D341Med (cell line): ENCODE measurements around the gene CCDC116.
"Not testable (repeated sequence)": the region's sequence is repeated elsewhere in the genome, so short reads cannot be mapped to it uniquely, and the experiment has no call there.

Experiments used
- DNase-seq: peaks from one replicate; pipeline ENCODE4 v3.0.0; 2012; ENCODE audit warnings: low spot score

The CCDC116 gene

DNA sequence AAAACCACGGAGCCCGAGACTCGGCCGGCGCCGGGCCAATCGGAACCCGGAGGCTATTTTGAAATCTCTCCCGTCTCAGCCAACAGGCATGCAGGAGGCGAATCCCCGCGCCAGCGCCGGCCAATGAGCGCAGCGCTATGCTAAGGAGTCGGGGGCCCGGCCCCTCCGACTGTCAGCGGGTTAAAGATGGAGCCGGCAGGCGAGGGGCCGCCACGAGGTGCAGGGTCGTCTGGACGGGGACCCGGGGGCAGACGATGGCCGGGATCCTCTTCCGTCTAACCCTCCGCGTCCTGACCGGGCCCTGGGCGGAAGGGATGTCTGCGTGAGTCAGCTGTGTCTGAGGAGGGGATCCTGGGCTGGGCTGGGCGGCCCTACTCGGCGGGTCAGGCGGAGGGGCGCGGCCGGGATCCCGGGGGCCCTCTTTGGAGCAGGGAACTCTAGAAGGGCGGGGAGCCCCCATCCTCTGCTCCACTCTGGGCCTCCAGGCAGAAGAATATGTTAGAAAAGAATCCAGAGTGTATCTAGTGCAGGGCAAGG lies 19.5 kb downstream of the CCDC116 start:
- peak; percentile 94 for DNase-seq

DNA sequence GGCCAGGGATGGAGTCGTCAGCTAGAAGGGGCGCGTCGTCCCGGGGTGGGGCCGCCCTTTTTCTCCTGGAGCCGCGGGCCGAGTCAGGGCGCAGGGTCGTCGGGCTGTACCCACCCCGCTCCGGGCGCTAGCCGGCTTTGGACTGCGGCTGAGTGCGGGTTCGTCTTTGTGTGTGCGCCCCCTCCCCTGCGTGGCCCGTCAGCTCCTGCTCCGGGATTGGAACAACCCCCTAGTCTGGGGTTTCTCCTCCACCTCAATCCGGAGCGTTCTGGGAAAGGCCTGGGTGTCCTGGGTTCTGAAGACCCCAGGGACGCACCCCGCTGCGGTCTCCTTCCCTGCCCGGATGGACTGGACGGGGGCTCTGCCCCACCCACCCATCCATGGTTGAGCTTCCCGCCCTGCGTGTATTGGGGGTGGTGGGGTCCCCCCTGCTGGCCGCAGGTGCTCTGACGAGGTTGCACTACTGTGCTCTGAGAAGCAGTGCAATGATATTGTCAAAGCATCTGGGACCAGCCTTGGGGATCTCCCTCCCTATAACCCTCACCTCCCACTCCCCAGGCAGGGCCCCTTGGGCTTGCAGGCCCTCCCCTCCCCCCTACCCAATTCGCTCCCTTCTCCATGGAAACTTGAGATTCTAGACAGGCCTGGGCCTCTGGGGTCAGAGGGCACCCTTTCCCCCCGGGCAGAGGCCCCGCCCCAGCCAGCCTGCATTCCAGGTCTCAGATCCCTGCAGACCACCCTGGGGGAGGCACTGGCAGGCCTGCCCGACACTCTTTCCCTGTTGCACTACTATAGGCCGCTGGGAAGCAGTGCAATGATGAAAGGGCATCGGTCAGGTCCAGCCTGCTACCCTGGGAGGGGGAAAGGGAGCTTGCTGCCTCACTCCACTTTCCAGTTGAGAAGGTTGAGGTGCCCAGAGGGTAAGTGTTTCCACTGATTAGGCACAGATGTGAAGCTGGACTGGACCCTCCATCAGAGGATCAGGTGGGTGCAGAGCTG lies 20.3 kb downstream of the CCDC116 start:
- no peak for DNase-seq

DNA sequence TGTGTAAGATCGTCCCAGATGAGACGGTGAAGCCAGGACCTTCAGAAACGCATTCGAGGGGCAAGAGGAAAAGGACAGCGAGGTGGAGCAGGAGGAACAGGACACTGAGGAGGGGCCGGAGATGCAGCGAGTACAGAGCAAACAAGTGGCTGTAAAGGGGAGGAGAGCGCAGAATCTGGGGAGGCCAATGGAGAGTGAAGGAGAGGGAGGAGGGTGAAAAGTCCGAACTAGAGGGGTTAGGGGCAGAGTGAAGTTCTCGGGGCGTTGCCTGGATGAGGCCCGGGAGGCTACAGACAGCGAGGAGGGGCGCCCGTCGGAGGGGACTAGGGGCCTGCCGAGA lies 24.4 kb downstream of the CCDC116 start:
- no peak for DNase-seq

DNA sequence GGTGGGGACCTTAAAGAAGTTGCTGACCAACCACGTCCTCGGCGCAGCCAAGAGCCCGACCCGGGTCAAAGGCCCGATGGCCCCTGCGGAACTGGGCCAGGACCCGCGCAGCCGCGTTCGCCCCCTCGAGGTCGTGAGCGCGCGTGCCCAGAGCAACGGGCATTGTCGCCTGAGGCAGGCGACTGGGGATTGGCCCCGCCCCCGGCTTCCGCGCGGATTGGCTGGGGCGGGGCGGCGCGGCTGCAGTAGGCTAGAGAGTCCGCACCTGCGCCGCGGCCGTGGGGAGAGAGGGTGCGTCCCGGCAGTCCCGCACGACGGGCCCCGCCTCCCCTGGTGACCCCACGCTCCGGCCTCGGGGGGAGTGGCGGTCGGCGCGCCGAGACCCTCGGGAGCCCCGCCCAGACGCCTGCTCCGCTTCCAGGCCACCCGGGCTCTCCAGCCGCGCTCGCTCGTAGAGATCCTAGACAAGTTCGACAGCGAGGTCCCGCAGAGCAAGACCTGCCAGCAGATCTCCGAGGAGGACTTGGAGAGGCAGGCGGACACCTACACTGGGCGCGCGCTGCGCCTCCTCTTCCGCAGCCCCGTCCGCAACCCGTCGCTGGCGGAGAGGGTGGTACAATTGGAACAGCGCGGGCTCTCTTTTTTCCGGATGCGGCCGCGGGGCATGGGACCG lies 24.9 kb downstream of the CCDC116 start:
- DNase-seq, result peak; percentile 96

DNA sequence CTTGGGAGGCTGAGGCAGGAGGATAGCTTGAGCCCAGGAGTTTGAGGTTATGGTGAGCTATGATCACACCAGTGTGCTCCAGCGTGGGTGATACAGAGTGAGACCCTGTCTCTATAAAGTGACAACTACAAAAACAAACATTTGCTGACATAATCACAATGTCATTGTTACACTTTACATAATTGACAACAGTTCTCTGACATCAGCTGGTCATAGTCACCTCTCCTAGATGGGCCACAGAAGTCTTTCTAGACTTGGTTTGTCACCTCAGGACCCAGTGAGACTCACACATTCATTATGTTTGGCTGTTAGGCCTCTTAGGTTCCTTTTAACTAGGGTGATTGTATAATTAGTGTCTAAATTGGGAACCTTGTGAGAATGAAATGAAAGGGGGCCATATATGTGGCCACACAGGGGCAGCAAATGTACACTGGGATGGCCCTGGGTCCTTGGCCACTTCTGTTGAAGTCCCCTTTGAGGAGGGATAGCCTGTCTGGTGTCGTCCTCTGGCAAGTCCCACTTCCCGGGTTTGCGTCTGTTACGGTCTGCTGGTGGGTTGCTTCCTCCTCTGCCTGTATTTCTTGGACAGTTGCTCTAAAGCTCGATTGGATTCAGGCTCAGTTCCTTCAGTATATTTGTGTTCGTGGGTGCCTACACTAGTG lies 27.4 kb downstream of the CCDC116 start:
- no peak for DNase-seq

DNA sequence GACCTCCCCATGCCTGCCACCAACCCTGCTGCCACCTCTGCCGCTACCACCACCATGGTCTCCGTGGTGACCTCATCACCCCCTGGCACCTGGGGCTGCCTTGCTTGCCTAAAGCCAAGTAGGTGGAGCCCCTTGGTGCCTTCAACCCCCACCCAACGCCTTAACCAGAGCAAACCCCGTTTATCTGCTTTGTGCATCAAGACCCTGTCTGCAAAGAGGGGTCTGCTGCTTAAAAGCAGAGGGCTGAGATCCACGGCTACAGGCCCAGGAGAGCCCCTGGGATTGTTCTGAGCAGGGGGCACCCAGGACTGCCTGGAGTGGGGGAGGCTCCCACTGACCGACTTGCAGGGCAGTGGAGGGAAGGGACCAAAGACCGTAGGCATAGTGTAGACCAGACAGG lies 28.3 kb downstream of the CCDC116 start:
- DNase-seq, result no peak

DNA sequence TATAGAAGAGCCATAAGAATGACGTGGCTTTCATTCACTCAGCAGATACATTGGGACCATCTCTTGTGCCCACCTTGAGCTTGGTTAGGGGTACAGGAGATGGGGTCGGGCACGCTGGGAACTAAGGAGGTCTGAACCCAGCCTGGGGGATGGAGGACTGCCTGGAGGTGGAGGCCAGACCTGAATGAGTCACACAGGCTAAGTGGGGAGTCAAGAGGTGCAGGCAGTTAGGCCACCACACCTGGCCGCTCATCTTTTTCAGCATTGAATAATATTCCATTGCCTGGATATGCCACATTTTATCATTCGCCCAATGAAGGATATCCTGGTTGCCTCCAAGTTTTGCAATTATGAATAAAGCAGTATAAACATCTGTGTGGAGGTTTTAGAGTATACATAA lies 29.4 kb downstream of the CCDC116 start:
- DNase-seq, result no peak

DNA sequence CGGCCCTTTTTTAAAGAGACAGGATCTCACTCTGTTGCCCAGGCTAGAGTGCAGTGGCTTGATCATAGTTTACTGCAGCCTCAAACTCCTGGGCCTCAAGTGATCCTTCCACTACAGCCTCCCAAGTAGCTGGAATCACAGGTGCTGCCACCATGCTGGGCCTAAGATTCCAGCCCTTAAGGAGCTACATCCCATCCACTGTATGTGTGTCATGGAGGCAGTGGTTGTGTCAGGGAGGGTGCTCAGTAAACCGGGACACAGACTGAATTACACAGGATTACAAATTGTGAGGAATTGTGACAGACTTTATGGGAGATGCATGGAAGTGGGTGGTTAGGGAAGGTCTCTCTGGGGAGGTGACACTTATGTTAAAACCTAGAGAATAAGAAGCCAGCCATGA lies 31.2 kb downstream of the CCDC116 start:
- DNase-seq, result no peak

DNA sequence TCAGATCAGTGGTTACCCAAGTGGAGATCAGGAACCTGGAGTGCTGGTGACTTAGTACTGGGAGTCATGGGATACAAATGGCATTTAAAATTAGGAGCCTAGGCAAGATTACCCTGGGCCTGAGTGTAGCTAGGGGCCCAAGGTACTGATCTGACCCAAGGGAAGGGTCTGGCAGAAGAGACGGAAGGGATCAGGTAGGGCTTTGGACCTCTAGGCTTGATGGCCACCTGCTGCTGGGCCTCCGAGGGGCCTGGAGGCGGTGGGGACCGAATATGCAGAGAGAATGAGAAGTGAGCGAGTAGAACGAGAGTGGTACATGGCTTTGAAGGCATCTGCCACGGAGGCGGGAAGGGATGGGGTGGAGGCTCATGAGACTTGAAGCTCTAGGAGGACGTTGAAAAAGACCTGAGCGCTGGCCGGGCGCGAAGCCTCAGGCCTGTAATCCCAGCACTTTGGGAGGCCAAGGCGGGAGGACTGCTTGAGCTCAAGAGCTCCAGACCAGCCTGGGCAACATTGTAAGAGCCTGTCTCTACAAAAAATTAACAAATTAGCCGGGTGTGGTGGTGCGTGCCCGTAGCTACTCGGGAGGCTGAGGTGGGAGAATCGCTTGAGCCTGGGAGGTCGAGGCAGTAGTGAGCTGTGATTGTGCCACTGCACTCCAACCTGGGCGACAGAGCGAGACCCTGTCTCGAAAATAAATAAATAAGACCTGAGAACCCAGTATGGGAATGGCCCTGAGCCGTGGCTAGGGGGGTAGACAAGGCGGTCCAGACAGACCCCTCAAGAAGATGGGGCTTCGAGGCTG lies 32.7 kb downstream of the CCDC116 start:
- DNase-seq, result no peak

DNA sequence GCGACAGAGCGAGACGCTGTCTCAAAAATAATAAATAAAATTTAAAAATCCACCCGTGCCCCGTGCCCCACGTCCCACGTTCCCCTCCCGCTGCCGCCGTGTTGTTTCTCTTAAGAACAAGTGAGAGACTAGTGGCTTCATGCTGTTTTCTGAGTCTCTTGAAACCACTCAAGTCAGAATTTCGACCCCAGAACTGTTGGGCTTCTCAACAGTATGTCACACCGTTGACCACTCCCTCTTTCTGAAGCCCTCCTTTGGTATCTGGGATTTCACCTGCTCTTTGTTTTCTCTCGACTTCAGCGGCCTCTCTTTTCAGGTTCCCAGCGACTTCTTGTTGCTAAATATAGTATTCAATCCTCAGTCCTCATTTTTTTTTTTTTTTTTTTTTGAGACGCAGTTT lies 34.2 kb downstream of the CCDC116 start:
- DNase-seq, result peak; percentile 25

DNA sequence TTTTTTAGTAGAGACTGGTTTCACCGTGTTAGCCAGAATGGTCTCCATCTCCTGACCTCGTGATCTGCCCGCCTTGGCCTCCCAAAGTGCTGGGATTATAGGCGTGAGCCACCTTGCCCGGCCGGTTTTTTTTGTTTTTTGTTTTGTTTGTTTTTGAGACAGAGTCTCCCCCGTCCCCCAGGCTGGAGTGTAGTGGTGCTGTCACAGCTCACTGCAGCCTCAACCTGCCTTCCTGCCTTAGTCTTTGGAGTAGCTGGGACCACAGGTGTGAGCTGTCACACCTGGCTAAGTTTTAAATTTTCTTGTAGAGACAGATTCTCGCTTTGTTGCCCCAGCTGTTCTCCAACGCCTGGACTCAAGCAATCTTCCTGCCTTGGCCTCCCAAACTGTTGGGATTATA lies 36.5 kb downstream of the CCDC116 start:
- DNase-seq, result no peak

DNA sequence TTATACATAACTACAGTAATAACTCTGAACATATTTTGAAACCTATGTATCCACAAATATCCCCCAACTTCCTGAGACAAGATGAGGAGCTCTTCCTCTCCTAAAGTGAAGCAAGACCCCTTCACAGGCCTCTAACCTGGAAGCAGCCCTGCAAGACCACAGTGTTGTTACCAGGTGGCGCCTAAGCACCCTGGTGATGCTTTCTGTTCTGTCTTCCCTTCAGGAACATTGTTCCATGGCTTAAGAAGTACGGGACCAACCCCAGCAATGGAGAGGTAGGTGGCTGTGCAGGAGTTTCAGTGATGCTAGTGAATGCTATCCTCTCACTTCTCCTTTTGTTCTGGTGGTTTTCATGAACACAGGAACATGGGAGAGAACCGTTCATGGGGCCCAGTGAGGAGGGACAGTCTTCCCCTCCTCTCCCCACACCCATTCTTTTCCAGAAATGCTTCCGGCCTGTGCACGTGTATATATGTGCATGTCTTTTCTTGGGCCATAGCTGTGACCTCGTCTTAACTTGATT lies 39.6 kb downstream of the CCDC116 start:
- no peak for DNase-seq

DNA sequence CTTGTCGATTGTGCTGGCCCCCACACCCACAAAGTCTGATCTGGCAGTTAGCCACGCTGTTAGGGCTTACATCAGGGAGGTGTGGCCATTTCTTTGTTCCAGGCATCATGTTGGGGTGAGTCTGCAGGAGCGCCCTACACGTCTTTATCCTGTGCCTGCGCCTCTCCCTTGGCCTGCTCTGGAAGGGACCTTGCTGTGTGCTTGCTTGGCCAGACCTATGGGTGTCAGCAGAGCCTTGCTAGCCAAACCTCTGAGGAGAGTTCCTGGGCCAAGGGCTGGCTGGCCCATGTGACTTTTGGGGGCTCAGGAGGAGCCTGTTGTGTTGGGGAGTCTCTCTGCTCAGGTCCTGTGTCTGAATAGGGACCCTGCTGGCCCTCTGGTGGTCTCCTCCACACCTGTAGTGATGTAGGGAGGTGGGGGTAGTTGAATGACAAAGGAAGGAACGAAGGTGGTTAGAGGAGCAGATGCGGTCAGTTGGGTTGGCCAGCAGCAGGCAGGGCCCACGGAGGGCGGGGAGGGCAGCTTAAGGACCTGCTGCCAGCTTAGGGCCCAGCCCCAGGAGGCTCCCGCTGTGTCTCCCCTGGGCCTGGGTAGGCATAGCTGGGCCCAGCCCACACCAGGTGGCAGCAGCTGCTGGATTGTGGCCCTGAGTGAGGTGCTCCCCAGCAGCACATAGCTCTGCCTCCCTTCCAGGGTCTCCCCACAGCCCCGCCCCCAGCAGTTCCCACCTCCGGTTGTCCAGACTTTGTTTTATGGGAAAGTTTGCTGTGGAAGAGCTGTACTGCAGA lies 41.2 kb downstream of the CCDC116 start:
- DNase-seq, result peak; percentile 75

DNA sequence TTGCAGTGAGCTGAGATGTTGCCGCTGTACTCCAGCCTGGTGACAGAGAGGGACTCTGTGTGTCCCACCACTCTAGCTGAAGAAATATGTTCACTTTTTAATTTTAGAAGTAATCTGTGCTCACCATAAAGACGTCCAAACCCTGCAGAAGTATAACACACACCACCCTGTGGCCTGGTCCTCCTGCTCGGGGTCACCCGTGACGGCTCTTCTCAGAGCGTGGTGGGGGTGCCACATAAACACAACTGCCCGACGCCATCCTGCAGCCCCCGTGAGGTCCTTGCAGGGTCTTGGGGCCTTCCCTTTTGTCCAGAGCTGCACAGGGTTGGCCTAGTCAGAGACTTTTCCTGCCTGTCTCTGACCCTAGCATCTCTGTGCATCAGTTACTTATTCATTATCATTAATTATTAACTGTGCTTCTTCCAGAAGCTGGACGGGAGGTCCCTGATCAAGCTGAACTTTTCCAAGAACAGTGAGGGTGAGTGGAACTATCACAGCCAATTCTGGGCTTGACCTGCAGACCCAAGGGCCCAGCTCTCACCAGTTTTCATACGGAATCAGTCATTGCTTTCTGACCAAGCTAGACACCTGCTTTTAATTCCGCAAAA lies 42.2 kb downstream of the CCDC116 start:
- no peak for DNase-seq

DNA sequence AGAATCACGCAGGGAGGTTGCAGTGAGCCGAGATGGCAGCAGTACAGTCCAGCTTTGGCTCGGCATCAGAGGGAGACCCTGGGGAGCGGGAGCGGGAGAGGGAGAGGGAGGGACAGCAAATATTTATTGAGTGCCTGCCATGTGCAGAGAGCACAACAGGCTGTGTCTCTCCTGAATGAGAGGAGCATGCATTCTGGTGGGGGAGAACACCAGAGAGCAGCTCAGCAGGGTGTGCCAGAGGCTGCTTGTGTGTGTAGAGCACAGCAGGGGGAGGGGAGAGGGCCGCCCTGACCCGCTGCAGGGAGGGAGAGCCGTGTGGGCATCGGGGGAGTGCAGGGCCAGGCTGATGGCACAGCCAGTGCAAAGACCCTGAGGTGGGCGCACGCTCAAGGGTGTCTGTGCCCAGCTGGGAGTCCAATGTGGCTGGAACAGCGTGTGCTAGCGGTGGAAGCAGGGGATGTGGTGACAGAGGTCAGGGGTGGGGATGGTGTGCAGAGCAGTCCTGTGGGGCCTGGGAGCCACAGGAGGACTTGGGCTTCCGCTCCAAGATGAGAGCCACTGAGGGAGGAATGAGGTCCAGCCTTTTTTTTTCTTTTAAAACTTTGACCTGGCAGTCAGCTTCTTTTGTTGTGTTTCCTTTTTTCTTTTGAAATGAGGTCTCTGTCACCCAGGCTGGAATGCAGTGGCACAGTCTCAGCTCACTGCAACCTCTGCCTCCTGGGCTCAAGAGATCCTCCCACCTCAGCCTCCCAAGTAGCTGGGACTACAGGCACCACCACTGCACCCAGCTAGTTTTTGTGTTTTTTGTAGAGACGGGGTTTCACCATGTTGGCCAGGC lies 45.3 kb downstream of the CCDC116 start:
- DNase-seq, result no peak

DNA sequence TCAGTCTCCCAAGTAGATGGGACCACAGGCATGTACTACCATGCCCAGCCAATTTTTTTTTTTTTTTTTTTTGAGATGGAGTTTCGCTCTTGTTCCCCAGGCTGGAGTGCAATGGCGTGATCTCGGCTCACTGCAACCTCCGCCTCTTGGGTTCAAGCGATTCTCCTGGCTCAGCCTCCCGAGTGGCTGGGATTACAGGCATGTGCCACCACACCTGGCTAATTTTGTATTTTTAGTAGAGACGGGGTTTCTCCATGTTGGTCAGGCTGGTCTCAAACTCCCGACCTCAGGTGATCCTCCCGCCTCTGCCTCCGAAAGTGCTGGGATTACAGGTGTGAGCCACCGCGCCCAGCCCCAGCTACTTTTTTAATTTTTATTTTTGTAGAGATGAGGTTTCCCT lies 46.3 kb downstream of the CCDC116 start:
- not testable (repeated sequence) for DNase-seq

DNA sequence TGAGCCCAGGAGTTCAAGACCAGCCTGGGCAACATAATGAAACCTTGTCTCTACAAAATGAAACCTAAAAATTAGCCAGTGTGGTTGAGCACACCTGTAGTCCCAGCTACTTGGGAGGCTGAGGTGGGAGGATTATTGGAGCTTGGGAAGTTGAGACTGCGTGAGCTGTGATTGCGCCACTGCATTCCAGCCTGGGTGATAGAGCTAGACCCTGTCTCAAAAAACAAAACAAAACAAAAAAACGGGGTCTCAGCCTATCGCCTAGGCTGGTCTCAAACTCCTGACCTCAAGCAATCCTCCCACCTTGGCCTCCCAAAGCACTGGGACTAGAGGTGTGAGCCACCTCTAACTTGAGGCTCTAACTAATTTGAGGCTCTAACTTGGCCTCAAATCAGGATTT lies 46.8 kb downstream of the CCDC116 start:
- DNase-seq, result no peak

DNA sequence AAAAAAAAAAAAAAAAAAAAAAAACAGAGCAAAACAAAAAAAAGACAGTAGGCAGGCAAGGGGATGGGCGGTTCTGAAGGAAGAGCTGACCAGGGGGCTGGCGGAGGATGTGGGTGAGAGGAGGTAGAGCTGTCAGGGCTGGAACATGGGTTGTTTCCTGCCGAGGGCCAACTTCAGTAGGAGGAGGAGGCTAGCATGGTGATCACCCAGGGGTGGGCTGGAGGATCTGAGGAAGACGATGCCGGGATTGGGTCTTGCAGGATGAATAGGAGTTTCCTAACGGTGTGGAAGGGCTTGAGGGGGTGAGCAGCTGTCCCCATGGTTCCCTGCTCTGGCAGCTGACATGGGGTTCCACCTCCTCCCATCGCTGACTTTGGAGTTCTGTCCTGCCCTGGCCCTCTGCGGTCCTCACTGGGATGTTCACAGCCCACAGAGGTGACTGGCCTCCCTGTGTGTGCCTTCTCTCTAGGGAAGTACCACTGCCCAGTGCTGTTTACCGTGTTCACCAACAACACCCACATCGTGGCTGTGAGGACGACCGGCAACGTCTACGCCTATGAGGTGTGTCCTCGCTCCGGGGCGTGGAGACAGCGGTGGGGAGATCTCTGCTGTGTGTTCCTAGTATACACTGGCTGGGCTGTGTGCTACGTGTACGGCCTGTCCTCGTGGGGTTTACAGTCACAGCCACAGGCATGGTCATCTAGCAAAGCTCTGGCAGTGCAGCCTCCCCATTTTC lies 48.4 kb downstream of the CCDC116 start:
- no peak for DNase-seq
